OCI-LY7 (cell line): ENCODE data around the gene KLHL25. TPM values are rescaled to one million over a fixed set of nuclear protein-coding genes. Genes with fewer than 3 reads are reported as not detected.

Experiments used
- BruUV-seq: library from RNA; stranded (reverse); fragments of 400-500 nt; replicated peaks from 2 replicates; lab custom pipeline; 2021; lab: Mats Ljungman, UMichigan
- CTCF ChIA-PET: fragments of 300-600 bp; sonication (Branson Sonifier 250); formaldehyde crosslinking; loops from one replicate; lab custom pipeline; 2022; ENCODE audit warnings: antibody characterized with exemption; ENCODE audit not compliant: unreplicated experiment; lab: Charles Lee
- POLR2A ChIA-PET: fragments of 300-600 bp; sonication (Branson Sonifier 250); formaldehyde crosslinking; loops from one replicate; lab custom pipeline; 2022; ENCODE audit warnings: antibody characterized with exemption; lab: Charles Lee
- DNase-seq: peaks from one replicate; pipeline ENCODE4 v3.0.0-alpha.2; 2015; ENCODE audit warnings: low spot score
- H2AFZ ChIP-seq: fragments of 200-600 bp; sonication (generic), shearing (Covaris generic); 2 replicates; pipeline ENCODE4 v1.6.1; 2014; ENCODE audit warnings: mild to moderate bottlenecking, antibody characterized with exemption, low read length, moderate library complexity
- H3K27ac ChIP-seq: fragments of 200-600 bp; sonication (generic); 2 replicates; pipeline ENCODE4 v1.5.1; 2014; ENCODE audit warnings: mixed run types, low read depth, mild to moderate bottlenecking, moderate library complexity, low read length, inconsistent platforms; ENCODE audit not compliant: poor library complexity, severe bottlenecking
- H3K36me3 ChIP-seq: fragments of 200-600 bp; sonication (generic); 2 replicates; pipeline ENCODE4 v1.6.1; 2014; ENCODE audit warnings: mild to moderate bottlenecking, antibody characterized with exemption, low read length, moderate library complexity, mixed read lengths; ENCODE audit not compliant: insufficient read depth
- H3K4me1 ChIP-seq: fragments of 200-600 bp; sonication (generic); 2 replicates; pipeline ENCODE4 v1.5.1; 2014; ENCODE audit warnings: mild to moderate bottlenecking, low read length; ENCODE audit not compliant: insufficient read depth, poor library complexity, severe bottlenecking
- H3K4me2 ChIP-seq: fragments of 200-600 bp; sonication (generic); 2 replicates; pipeline ENCODE4 v1.6.1; 2014; ENCODE audit warnings: mild to moderate bottlenecking, low read length
- H3K4me3 ChIP-seq: fragments of 200-600 bp; sonication (generic); 2 replicates; pipeline ENCODE4 v1.5.1; 2014; ENCODE audit warnings: mild to moderate bottlenecking, low read depth, low read length; ENCODE audit not compliant: poor library complexity, severe bottlenecking
- H3K79me2 ChIP-seq: fragments of 200-600 bp; sonication (generic); 2 replicates; pipeline ENCODE4 v1.6.1; 2016; ENCODE audit warnings: low read depth, mild to moderate bottlenecking, low read length, moderate library complexity, mixed read lengths; ENCODE audit not compliant: insufficient read depth
- H3K9me2 ChIP-seq: fragments of 200-600 bp; sonication (generic); 2 replicates; pipeline ENCODE4 v1.6.1; 2016; ENCODE audit warnings: mild to moderate bottlenecking, low read length, mixed read lengths; ENCODE audit not compliant: insufficient read depth
- H3K9me3 ChIP-seq: fragments of 200-600 bp; sonication (generic); 2 replicates; pipeline ENCODE4 v1.6.1; 2014; ENCODE audit warnings: mild to moderate bottlenecking, mixed run types, low read length, mixed read lengths
- H4K20me1 ChIP-seq: fragments of 200-600 bp; sonication (generic); 2 replicates; pipeline ENCODE4 v1.6.1; 2014; ENCODE audit warnings: mild to moderate bottlenecking, antibody characterized with exemption, low read length, moderate library complexity, mixed read lengths; ENCODE audit not compliant: insufficient read depth
- EZH2phosphoT487 ChIP-seq: fragments of 200-600 bp; sonication (generic); IDR thresholded peaks from 2 replicates; pipeline ENCODE4 v1.6.1; 2018; ENCODE audit warnings: low read depth, borderline replicate concordance, mild to moderate bottlenecking, mixed run types, antibody characterized with exemption, low read length, moderate library complexity, mixed read lengths
- intact Hi-C: fragments of 100-400 bp; cut with micrococcal nuclease; formaldehyde crosslinking; loops from one replicate; pipeline ENCODE4 v1.10.0; 2022; ENCODE audit not compliant: unreplicated experiment
- total RNA-seq, 2 experiments: library from RNA; depleted of rRNA in 1 of 2; stranded (reverse); fragments of >200 nt in 1 of 2; shearing (Covaris generic) in 1 of 2; gene quantifications; 2 replicates each; pipeline ENCODE4 v1.2.3, GENCODE V29; 2014 to 2022
- TF ChIP-seq, protein P1 (sequence below): fragments of 200-600 bp; sonication (generic); conservative IDR thresholded peaks from 2 replicates; pipeline ENCODE4 v1.5.1; 2014; ENCODE audit warnings: mild to moderate bottlenecking, antibody characterized with exemption, low read length, moderate library complexity, mixed read lengths

The KLHL25 gene
- total RNA-seq, 2 experiments from 2014 or later, result 5.1 to 7.7 TPM

DNA sequence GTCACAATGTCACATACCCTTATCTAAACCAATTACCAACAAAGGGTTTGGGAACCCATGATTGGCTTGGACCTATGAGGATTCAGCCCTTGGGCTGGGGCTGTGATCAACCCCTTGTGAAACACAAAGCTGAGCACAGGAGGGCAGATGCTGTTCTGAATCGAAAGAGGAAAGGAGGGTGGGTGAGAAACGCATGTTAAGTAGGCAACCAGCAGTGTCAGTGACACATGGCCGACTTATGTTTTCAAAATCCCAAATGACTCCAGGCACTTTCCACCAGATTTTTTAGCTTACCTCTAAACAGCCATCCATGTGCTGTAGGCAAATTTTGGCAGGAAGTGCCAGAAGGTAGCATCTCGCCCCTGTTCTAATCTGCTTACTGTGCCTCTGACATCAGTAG, 34.1 kb upstream of the KLHL25 start:
- ChIA-PET CTCF (no interaction called here), POLR2A (interaction anchor here (0.7 kb wide), 1 partner anchor 501 kb away, joined by 4 read pairs; no protein-coding TSS in a partner anchor)
- H3K4me1 ChIP-seq, result no peaks in the 10 kb centered on the region
- H3K9me3 ChIP-seq, result no peaks in the 10 kb centered on the region
- TF ChIP-seq, protein P1, sequence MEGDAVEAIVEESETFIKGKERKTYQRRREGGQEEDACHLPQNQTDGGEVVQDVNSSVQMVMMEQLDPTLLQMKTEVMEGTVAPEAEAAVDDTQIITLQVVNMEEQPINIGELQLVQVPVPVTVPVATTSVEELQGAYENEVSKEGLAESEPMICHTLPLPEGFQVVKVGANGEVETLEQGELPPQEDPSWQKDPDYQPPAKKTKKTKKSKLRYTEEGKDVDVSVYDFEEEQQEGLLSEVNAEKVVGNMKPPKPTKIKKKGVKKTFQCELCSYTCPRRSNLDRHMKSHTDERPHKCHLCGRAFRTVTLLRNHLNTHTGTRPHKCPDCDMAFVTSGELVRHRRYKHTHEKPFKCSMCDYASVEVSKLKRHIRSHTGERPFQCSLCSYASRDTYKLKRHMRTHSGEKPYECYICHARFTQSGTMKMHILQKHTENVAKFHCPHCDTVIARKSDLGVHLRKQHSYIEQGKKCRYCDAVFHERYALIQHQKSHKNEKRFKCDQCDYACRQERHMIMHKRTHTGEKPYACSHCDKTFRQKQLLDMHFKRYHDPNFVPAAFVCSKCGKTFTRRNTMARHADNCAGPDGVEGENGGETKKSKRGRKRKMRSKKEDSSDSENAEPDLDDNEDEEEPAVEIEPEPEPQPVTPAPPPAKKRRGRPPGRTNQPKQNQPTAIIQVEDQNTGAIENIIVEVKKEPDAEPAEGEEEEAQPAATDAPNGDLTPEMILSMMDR, result no peak
- no peak for TF ChIP-seq EZH2phosphoT487
- no TSS peak for BruUV-seq
- H3K79me2 ChIP-seq, result no peaks in the 10 kb centered on the region
- H3K4me2 ChIP-seq, result peak overlapping the region; percentile 2; the same call in 1 of the 2 replicates
- H2AFZ ChIP-seq, result peak overlapping the region; percentile 24; the same call in 1 of the 2 replicates
- no peaks in the 10 kb centered on the region for H4K20me1 ChIP-seq
- H3K27ac ChIP-seq, result no peak overlapping the region
- no peaks in the 10 kb centered on the region for H3K36me3 ChIP-seq
- no peaks in the 10 kb centered on the region for H3K9me2 ChIP-seq
- no peak overlapping the region for H3K4me3 ChIP-seq
- DNase-seq, result peak; percentile 5
- intact Hi-C loops, result no loop called here

DNA sequence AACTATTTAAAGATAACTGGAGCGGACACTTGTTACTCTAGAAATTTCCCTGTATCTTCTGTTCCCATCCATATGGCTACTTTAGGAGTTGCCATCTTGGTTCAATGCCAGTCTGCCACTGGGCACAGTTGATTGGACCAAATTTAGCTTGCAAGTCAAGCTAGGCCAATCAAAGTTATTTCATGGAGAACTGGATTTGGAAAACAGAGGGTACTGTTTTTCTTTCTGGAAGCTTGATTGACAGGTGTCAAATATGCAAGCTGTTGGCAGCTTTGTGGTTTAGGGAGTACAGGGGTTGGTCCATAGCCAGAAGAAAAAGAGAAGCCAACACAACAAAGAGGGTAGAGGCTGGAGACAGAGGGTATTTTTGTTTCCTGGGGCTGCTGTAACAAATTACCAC, 33.4 kb upstream of the KLHL25 start:
- POLR2A ChIA-PET, result interaction anchor here (0.7 kb wide), 1 partner anchor 500 kb away, joined by 4 read pairs; no protein-coding TSS in a partner anchor
- Histone ChIP-seq H2AFZ (no peak overlapping the region), H3K4me3 (no peak overlapping the region), H3K36me3 (no peaks in the 10 kb centered on the region), H3K27ac (no peak overlapping the region), H4K20me1 (no peaks in the 10 kb centered on the region), H3K9me2 (no peaks in the 10 kb centered on the region), H3K4me2 (no peak overlapping the region), H3K79me2 (no peaks in the 10 kb centered on the region), H3K4me1 (no peaks in the 10 kb centered on the region), H3K9me3 (no peaks in the 10 kb centered on the region)
- CTCF ChIA-PET, result no interaction called here
- TF ChIP-seq EZH2phosphoT487, result no peak
- TF ChIP-seq, protein P1, result no peak
- DNase-seq, result no peak
- no TSS peak for BruUV-seq
- intact Hi-C loops, result no loop called here

DNA sequence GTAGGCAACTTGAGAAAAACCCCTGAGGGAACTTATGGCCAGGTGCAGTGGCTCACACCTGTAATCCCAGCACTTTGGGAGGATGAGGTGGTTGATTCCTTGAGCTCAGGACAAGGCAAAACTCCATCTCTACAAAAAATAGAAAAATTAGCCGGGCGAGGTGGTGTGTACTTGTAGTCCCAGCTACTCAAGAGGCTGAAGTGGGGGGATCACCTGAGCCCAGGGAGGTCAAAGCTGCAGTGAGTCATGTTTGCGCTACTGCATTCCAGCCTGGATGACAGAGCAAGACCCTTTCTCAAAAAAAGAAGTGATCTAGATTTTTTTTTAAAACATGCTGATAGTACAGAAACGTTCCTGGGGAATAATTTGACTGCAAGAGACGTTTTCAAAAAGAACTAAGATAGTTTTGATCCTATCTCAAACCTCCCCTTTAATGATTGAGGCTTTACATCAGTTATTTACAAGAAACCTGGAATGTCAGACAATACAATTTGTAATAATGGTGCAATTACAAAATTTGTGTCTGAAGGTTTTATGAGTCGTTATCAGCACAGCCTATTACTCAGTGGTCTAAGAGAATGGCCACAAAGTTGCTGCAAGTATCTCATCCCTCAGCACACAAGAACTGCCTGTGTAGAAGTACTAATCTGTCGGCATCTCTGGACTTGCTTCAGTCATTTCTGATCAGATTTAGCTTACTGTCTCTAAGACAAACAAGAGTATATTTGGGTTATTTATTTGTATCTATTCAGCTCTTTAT, 32.2 kb upstream of the KLHL25 start:
- Histone ChIP-seq H3K9me2 (no peaks in the 10 kb centered on the region), H3K4me3 (no peak overlapping the region), H2AFZ (no peak overlapping the region), H3K4me2 (no peak overlapping the region), H3K4me1 (no peaks in the 10 kb centered on the region), H3K36me3 (no peaks in the 10 kb centered on the region), H3K27ac (no peak overlapping the region), H4K20me1 (no peaks in the 10 kb centered on the region), H3K9me3 (no peaks in the 10 kb centered on the region), H3K79me2 (no peaks in the 10 kb centered on the region)
- DNase-seq, result no peak
- TF ChIP-seq EZH2phosphoT487, result no peak
- TF ChIP-seq, protein P1, result no peak
- POLR2A ChIA-PET, result no interaction called here
- CTCF ChIA-PET, result no interaction called here
- intact Hi-C loops, result no loop called here
- no TSS peak for BruUV-seq
